SK-N-SH treated with all-trans-retinoic acid at 6 μM for 48 hours (cell line): ENCODE data around the gene DNMT3A.

Experiments
- CREB5 ChIP-seq: fragments of 250-450 bp; sonication (Bioruptor Pico); IDR thresholded peaks from 2 replicates; pipeline ENCODE4 v1.5.1; 2020; ENCODE audit warnings: low read depth, mild to moderate bottlenecking, moderate library complexity
- PPARA ChIP-seq: fragments of 250-450 bp; sonication (Bioruptor Pico); IDR thresholded peaks from 2 replicates; pipeline ENCODE4 v1.5.0; 2020; ENCODE audit warnings: mild to moderate bottlenecking, borderline replicate concordance
- TSHZ2 ChIP-seq: fragments of 250-450 bp; sonication (Bioruptor Pico); IDR thresholded peaks from 2 replicates; pipeline ENCODE4 v1.5.0; 2020; ENCODE audit warnings: mild to moderate bottlenecking, moderate library complexity
- ZFP3 ChIP-seq: fragments of 250-450 bp; sonication (Bioruptor Pico); IDR thresholded peaks from 2 replicates; pipeline ENCODE4 v1.5.0; 2020; ENCODE audit warnings: mild to moderate bottlenecking, moderate library complexity
- ZNF70 ChIP-seq: fragments of 450-650 bp; formaldehyde crosslinking; IDR thresholded peaks from 2 replicates; pipeline ENCODE4 v1.5.0; 2020; ENCODE audit warnings: mild to moderate bottlenecking, moderate library complexity
- TF ChIP-seq, protein P1 (sequence below): fragments of 250-450 bp; sonication (Bioruptor Pico); IDR thresholded peaks from 2 replicates; pipeline ENCODE4 v1.8.0; 2020; ENCODE audit warnings: mild to moderate bottlenecking, moderate library complexity, borderline replicate concordance

DNA sequence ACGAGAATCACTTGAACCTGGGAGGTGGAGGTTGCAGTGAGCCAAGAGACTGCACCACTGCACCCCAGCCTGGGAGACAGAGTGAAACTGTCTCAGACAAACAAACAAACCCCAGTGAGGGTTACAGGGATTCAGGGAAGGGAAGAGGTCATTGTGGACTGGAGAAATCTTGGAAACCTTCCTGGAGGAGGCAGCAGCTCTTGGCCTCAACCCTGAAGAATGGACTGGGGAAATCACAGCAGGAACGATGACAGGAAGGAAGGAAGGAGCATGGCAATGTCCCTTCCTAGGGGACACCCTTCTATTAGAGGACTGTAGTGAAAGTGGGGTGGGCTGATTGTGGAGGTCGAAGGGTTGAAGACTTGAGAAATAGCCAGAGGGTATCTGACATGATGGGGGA, 72.5 kb downstream of the DNMT3A start:
- TF ChIP-seq CREB5 (CRISPR knock-in tag) (no peak), PPARA (CRISPR knock-in tag) (no peak), ZNF70 (no peak), ZFP3 (CRISPR knock-in tag) (no peak), TSHZ2 (no peak)
- TF ChIP-seq, protein P1, sequence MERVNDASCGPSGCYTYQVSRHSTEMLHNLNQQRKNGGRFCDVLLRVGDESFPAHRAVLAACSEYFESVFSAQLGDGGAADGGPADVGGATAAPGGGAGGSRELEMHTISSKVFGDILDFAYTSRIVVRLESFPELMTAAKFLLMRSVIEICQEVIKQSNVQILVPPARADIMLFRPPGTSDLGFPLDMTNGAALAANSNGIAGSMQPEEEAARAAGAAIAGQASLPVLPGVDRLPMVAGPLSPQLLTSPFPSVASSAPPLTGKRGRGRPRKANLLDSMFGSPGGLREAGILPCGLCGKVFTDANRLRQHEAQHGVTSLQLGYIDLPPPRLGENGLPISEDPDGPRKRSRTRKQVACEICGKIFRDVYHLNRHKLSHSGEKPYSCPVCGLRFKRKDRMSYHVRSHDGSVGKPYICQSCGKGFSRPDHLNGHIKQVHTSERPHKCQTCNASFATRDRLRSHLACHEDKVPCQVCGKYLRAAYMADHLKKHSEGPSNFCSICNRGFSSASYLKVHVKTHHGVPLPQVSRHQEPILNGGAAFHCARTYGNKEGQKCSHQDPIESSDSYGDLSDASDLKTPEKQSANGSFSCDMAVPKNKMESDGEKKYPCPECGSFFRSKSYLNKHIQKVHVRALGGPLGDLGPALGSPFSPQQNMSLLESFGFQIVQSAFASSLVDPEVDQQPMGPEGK, result no peak
